Vagina (tissue), 2 donors: ENCODE measurements around the gene MIAT. TPM values are rescaled to one million over a fixed set of nuclear protein-coding genes. Genes with fewer than 3 reads are reported as not detected.

Source experiments
- DNase-seq, 2 donors: peaks; one replicate each; pipeline ENCODE4 v3.0.0-alpha.2; 2017; ENCODE audit errors: extremely low spot score in 2 of 2
- H3K27ac ChIP-seq: fragments of 200-600 bp; sonication (generic); one replicate; pipeline ENCODE4 v1.5.1; 2019
- H3K27me3 ChIP-seq: fragments of 200-600 bp; sonication (generic); one replicate; pipeline ENCODE4 v1.5.1; 2019
- H3K36me3 ChIP-seq, 2 donors: fragments of 200-600 bp; sonication (generic); one replicate each; pipeline ENCODE4 v1.5.1; 2017 to 2019
- H3K4me1 ChIP-seq: fragments of 200-600 bp; sonication (generic); one replicate; pipeline ENCODE4 v1.5.1; 2019
- H3K4me3 ChIP-seq, 2 donors: fragments of 200-600 bp; sonication (generic); 1 replicate in 1 of 2; 2 replicates in 1 of 2; pipeline ENCODE4 v1.5.1; 2016 to 2019
- H3K9me3 ChIP-seq: fragments of 200-600 bp; sonication (generic); one replicate; pipeline ENCODE4 v1.5.1; 2019
- CTCF ChIP-seq, 3 experiments: fragments of 450-650 bp in 2 of 3; fragments of 200-600 bp in 1 of 3; sonication (generic) in 1 of 3; IDR thresholded peaks; one replicate each; pipeline ENCODE4 v1.5.1; 2017 to 2019; ENCODE audit warnings: antibody characterized with exemption in 3 of 3, mild to moderate bottlenecking in 2 of 3, moderate library complexity in 2 of 3
- POLR2A ChIP-seq, 2 donors: fragments of 450-650 bp; IDR thresholded peaks; one replicate each; pipeline ENCODE4 v1.6.1; 2017; ENCODE audit warnings: antibody characterized with exemption in 2 of 2, mild to moderate bottlenecking in 2 of 2, moderate library complexity in 2 of 2
- POLR2AphosphoS5 ChIP-seq, 2 donors: sonication (generic); formaldehyde crosslinking; IDR thresholded peaks; one replicate each; pipeline ENCODE4 v1.9.0; 2017; ENCODE audit warnings: antibody characterized with exemption in 2 of 2, mild to moderate bottlenecking in 2 of 2, low read depth in 1 of 2; ENCODE audit not compliant: insufficient read depth in 1 of 2
- intact Hi-C: fragments of 100-400 bp; cut with DNase I; formaldehyde crosslinking; loops from one replicate; pipeline ENCODE4 v1.15.1; 2023
- total RNA-seq: library from RNA; depleted of rRNA; stranded (reverse); fragments of >200 nt; gene quantifications from one replicate; pipeline ENCODE4 v1.2.3, GENCODE V29; 2016

MIAT gene
- total RNA-seq, 1 donor from 2014 or later, result 2.7 TPM

- no peak for TF ChIP-seq POLR2A (IDR thresholded peaks at IDR 0.05)
- no peak for DNase-seq
- no peaks in the 10 kb centered on the region for H3K9me3 ChIP-seq
- H3K4me3 ChIP-seq, result no peak overlapping the region
- intact Hi-C loops, result no loop called here
- H3K4me1 ChIP-seq, result no peaks in the 10 kb centered on the region
- no peak overlapping the region for H3K27ac ChIP-seq
- no peaks in the 10 kb centered on the region for H3K27me3 ChIP-seq
- no peaks in the 10 kb centered on the region for H3K36me3 ChIP-seq
Observed at GRCh38 chr22:26689513-26690301, 32.3 kb downstream of the MIAT start.

GRCh38 chr22:26690654-26691376, 33.4 kb downstream of the MIAT start:
- Histone ChIP-seq H3K9me3 (no peaks in the 10 kb centered on the region), H3K27me3 (no peaks in the 10 kb centered on the region), H3K4me1 (no peaks in the 10 kb centered on the region), H3K4me3 (no peak overlapping the region), H3K36me3 (no peaks in the 10 kb centered on the region), H3K27ac (no peak overlapping the region)
- TF ChIP-seq POLR2AphosphoS5 (IDR thresholded peaks at IDR 0.05; ENCODE audit: insufficient read depth in 1 of 2, low read depth in 1 of 2) (no peak), CTCF (IDR thresholded peaks at IDR 0.05) (no peak), POLR2A (IDR thresholded peaks at IDR 0.05) (no peak)
- intact Hi-C loops, result no loop called here
- DNase-seq, result no peak

GRCh38 chr22:26691377-26691716, 34.0 kb downstream of the MIAT start:
- no peaks in the 10 kb centered on the region for H3K9me3 ChIP-seq
- intact Hi-C loops, result no loop called here
- DNase-seq, result no peak
- no peaks in the 10 kb centered on the region for H3K4me1 ChIP-seq
- no peaks in the 10 kb centered on the region for H3K27me3 ChIP-seq
- no peak overlapping the region for H3K4me3 ChIP-seq
- H3K27ac ChIP-seq, result no peak overlapping the region
- H3K36me3 ChIP-seq, result no peaks in the 10 kb centered on the region
- TF ChIP-seq POLR2A (IDR thresholded peaks at IDR 0.05) (no peak), CTCF (IDR thresholded peaks at IDR 0.05) (no peak), POLR2AphosphoS5 (IDR thresholded peaks at IDR 0.05; ENCODE audit: insufficient read depth in 1 of 2, low read depth in 1 of 2) (no peak)

GRCh38 chr22:26692215-26692614, 34.8 kb downstream of the MIAT start:
- intact Hi-C loops, result no loop called here

GRCh38 chr22:26697151-26697550, 39.8 kb downstream of the MIAT start:
- no peak overlapping the region for H3K4me3 ChIP-seq
- no peaks in the 10 kb centered on the region for H3K4me1 ChIP-seq
- intact Hi-C loops, result no loop called here
- H3K27me3 ChIP-seq, result no peaks in the 10 kb centered on the region
- TF ChIP-seq POLR2A (IDR thresholded peaks at IDR 0.05) (no peak), POLR2AphosphoS5 (IDR thresholded peaks at IDR 0.05; ENCODE audit: insufficient read depth in 1 of 2, low read depth in 1 of 2) (no peak), CTCF (IDR thresholded peaks at IDR 0.05) (no peak)
- no peak overlapping the region for H3K27ac ChIP-seq
- no peaks in the 10 kb centered on the region for H3K9me3 ChIP-seq
- no peak for DNase-seq
- H3K36me3 ChIP-seq, result peaks cover 0 to 16% of the 10 kb centered on the region in 2 donors

More at GRCh38 chr22:26692215-26692614, 34.8 kb downstream of the MIAT start:
- Histone ChIP-seq H3K36me3 (no peaks in the 10 kb centered on the region), H3K27me3 (no peaks in the 10 kb centered on the region), H3K4me1 (no peaks in the 10 kb centered on the region), H3K4me3 (no peak overlapping the region), H3K9me3 (no peaks in the 10 kb centered on the region), H3K27ac (no peak overlapping the region)
- TF ChIP-seq POLR2A (IDR thresholded peaks at IDR 0.05) (no peak), CTCF (IDR thresholded peaks at IDR 0.05) (no peak), POLR2AphosphoS5 (IDR thresholded peaks at IDR 0.05; ENCODE audit: insufficient read depth in 1 of 2, low read depth in 1 of 2) (no peak)
- DNase-seq, result no peak
